Trophoblast cell (in vitro differentiated cells and primary cell): Measurements from ENCODE around the gene DYNLT2B.
"Not testable (repeated sequence)": the region's sequence is repeated elsewhere in the genome, so short reads cannot be mapped to it uniquely, and the experiment has no call there.

Experiments
- DNase-seq, 2 donors: peaks; one replicate each; pipeline ENCODE4 v3.0.0-alpha.2; 2016
- H2AFZ ChIP-seq: 2 replicates; pipeline ENCODE4 v1.6.1; 2013; ENCODE audit warnings: low read length, moderate library complexity, mild to moderate bottlenecking; ENCODE audit not compliant: insufficient read depth, poor library complexity
- H2AK5ac ChIP-seq: 2 replicates; pipeline ENCODE4 v1.6.1; 2013; ENCODE audit warnings: mild to moderate bottlenecking, low read length
- H2BK120ac ChIP-seq: 2 replicates; pipeline ENCODE4 v1.6.1; 2013; ENCODE audit warnings: low read length, mild to moderate bottlenecking, moderate library complexity; ENCODE audit not compliant: insufficient read depth, poor library complexity
- H2BK12ac ChIP-seq: 2 replicates; pipeline ENCODE4 v1.6.1; 2013; ENCODE audit warnings: mild to moderate bottlenecking, low read length, moderate library complexity
- H2BK5ac ChIP-seq: 2 replicates; pipeline ENCODE4 v1.6.1; 2013; ENCODE audit warnings: low read length, low read depth, moderate library complexity, mild to moderate bottlenecking; ENCODE audit not compliant: poor library complexity
- H3K14ac ChIP-seq: 2 replicates; pipeline ENCODE4 v1.6.1; 2013; ENCODE audit warnings: mild to moderate bottlenecking, low read length
- H3K18ac ChIP-seq: 2 replicates; pipeline ENCODE4 v1.6.1; 2013; ENCODE audit warnings: mild to moderate bottlenecking, low read length
- H3K23ac ChIP-seq: 2 replicates; pipeline ENCODE4 v1.6.1; 2013; ENCODE audit warnings: low read length
- H3K27ac ChIP-seq: 2 replicates; pipeline ENCODE4 v1.5.1; 2013; ENCODE audit warnings: low read depth, mild to moderate bottlenecking, inconsistent platforms, low read length, moderate library complexity
- H3K27me3 ChIP-seq: 2 replicates; pipeline ENCODE4 v1.6.1; 2013; ENCODE audit warnings: inconsistent platforms, mild to moderate bottlenecking, low read length, moderate library complexity; ENCODE audit not compliant: insufficient read depth
- H3K36me3 ChIP-seq, 2 experiments: 1 replicate in 1 of 2; 2 replicates in 1 of 2; pipeline ENCODE4 v1.6.1; 2013; ENCODE audit warnings: low read length in 2 of 2, mild to moderate bottlenecking in 2 of 2, moderate library complexity in 1 of 2; ENCODE audit not compliant: insufficient read depth in 2 of 2, control insufficient read depth in 1 of 2
- H3K4ac ChIP-seq: 2 replicates; pipeline ENCODE4 v1.6.1; 2013; ENCODE audit warnings: low read depth, mild to moderate bottlenecking, low read length, moderate library complexity
- H3K4me1 ChIP-seq, 2 experiments: 1 replicate in 1 of 2; 2 replicates in 1 of 2; pipeline ENCODE4 v1.6.1; 2013; ENCODE audit warnings: low read length in 2 of 2, mild to moderate bottlenecking in 2 of 2, moderate library complexity in 1 of 2; ENCODE audit not compliant: insufficient read depth in 2 of 2, control insufficient read depth in 1 of 2
- H3K4me2 ChIP-seq: 2 replicates; pipeline ENCODE4 v1.6.1; 2013; ENCODE audit warnings: inconsistent platforms, mild to moderate bottlenecking, low read length, moderate library complexity
- H3K4me3 ChIP-seq: 2 replicates; pipeline ENCODE4 v1.5.1; 2013; ENCODE audit warnings: mild to moderate bottlenecking, low read depth, low read length, inconsistent platforms
- H3K79me1 ChIP-seq: one replicate; pipeline ENCODE4 v1.6.1; 2013; ENCODE audit warnings: low read length
- H3K79me2 ChIP-seq: 2 replicates; pipeline ENCODE4 v1.6.1; 2013; ENCODE audit warnings: low read length, mild to moderate bottlenecking; ENCODE audit not compliant: control insufficient read depth, insufficient read depth, poor library complexity
- H3K9ac ChIP-seq: 2 replicates; pipeline ENCODE4 v1.6.1; 2013; ENCODE audit warnings: mild to moderate bottlenecking, low read length
- H3K9me3 ChIP-seq: 2 replicates; pipeline ENCODE4 v1.6.1; 2013; ENCODE audit warnings: low read depth, mild to moderate bottlenecking, control low read depth, inconsistent platforms, low read length; ENCODE audit not compliant: insufficient read depth
- H4K12ac ChIP-seq: 2 replicates; pipeline ENCODE4 v1.6.1; 2013; ENCODE audit warnings: low read depth, mild to moderate bottlenecking, low read length, moderate library complexity
- H4K8ac ChIP-seq: 2 replicates; pipeline ENCODE4 v1.6.1; 2013; ENCODE audit warnings: low read depth, mild to moderate bottlenecking, low read length, moderate library complexity
- H4K91ac ChIP-seq: one replicate; pipeline ENCODE4 v1.6.1; 2013; ENCODE audit warnings: low read depth, mild to moderate bottlenecking, low read length, moderate library complexity
- WGBS: extraction: QIAGEN DNeasy Blood & Tissue Kit; methylation state at CpG from one replicate; pipeline ENCODE4 v1.1.7; 2013; ENCODE audit warnings: missing lambda C conversion rate; ENCODE audit not compliant: insufficient read length, insufficient coverage; ENCODE audit errors: extremely low coverage; 5-methylcytosine and 5-hydroxymethylcytosine counted together

Gene DYNLT2B

DNA sequence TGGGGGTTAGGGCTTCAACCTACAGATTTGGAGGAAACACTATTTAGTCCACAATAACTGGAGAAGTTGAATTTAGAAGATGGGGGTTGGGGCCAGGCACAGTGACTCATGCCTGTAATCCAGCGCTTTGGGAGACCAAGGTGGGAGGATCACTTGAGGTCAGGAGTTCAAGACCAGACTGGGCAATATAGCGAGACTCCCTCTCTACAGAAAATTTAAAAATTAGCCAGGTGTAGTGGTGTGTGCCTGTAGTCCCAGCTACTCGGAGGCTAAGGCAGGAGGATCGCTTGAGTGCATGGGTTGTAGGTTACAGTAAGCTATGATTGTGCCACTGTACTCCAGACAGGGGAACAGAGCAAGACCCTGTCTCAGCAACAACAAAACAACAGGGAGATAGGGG is 5.0 kb upstream of the DYNLT2B start:
- no peaks in the 10 kb centered on the region for H3K36me3 ChIP-seq
- no CpG with 5 or more reads among the region's 4 CpGs for WGBS
- no peak overlapping the region for H3K4ac ChIP-seq
- H3K9ac ChIP-seq: no peak overlapping the region
- no peak overlapping the region for H4K8ac ChIP-seq
- H4K12ac ChIP-seq: no peak overlapping the region
- peaks cover 5% of the 10 kb centered on the region for H3K79me1 ChIP-seq
- no peak overlapping the region for H2BK5ac ChIP-seq
- no peak overlapping the region for H3K23ac ChIP-seq
- H3K9me3 ChIP-seq: peaks cover 2% of the 10 kb centered on the region
- H3K79me2 ChIP-seq: no peaks in the 10 kb centered on the region
- H3K14ac ChIP-seq: no peak overlapping the region
- no peak overlapping the region for H3K18ac ChIP-seq
- no peak overlapping the region for H2AK5ac ChIP-seq
- no peak for DNase-seq
- peaks cover 0 to 6% of the 10 kb centered on the region in 2 experiments for H3K4me1 ChIP-seq
- H3K4me3 ChIP-seq: no peak overlapping the region
- no peak overlapping the region for H2BK12ac ChIP-seq
- no peak overlapping the region for H4K91ac ChIP-seq
- no peak overlapping the region for H2AFZ ChIP-seq
- H3K4me2 ChIP-seq: no peak overlapping the region
- H3K27ac ChIP-seq: no peak overlapping the region
- no peak overlapping the region for H2BK120ac ChIP-seq
- no peaks in the 10 kb centered on the region for H3K27me3 ChIP-seq

DNA sequence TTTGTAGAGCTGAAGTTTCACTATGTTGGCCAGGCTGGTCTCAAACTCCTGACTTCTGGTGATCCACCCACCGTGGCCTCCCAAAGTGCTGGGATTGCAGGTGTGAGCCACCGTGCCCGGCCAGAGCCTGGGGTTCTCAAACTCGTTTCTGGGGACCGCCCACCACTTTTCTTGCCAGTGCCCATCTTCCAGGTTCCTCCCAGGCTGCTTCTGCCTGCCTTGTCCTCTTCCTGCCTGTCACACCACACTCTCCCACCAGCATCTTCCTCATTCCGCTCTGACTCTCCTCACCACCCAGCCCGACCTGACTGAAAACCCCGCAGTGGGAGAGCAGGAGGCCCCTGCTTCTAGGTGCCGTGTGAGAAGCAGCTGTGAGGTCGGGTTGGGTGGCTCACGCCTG is 3.1 kb upstream of the DYNLT2B start:
- Histone ChIP-seq H4K91ac (no peak overlapping the region), H3K14ac (no peak overlapping the region), H3K4me1 (peaks cover 0 to 2% of the 10 kb centered on the region in 2 experiments), H4K8ac (no peak overlapping the region), H3K23ac (no peak overlapping the region), H3K4ac (no peak overlapping the region), H2AK5ac (no peak overlapping the region), H2BK12ac (no peak overlapping the region), H2AFZ (no peak overlapping the region), H3K79me1 (peaks cover 13% of the 10 kb centered on the region), H3K27me3 (no peaks in the 10 kb centered on the region), H3K18ac (no peak overlapping the region), H3K4me3 (no peak overlapping the region), H4K12ac (no peak overlapping the region), H2BK120ac (no peak overlapping the region), H3K79me2 (peaks cover 4% of the 10 kb centered on the region), H3K9me3 (peaks cover 2% of the 10 kb centered on the region), H3K4me2 (no peak overlapping the region), H3K27ac (no peak overlapping the region), H3K9ac (no peak overlapping the region), H3K36me3 (no peaks in the 10 kb centered on the region), H2BK5ac (no peak overlapping the region)
- no CpG with 5 or more reads among the region's 11 CpGs for WGBS
- DNase-seq: no peak

DNA sequence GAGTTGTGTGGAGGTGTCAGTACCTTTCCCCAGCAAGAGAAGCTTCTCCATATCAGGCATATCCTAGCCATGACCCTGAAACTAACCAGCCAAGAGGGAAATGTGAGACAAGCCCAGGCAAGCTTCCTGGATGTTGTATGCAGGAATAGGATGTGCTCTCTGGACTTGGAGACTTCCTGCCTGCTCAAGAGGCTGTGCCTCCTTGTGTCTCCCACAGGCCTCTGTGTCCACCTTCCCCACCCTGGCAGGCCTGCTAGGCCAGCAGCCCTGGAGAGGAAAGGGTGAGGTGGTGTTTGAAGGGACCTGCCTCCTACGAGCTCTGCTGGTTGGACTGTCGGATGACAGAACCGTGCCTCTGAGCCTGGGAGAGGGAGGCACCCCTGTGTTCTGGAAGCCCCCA is 2.1 kb upstream of the DYNLT2B start:
- peak overlapping the region; percentile 51 for H2BK12ac ChIP-seq
- peak overlapping the region; percentile 36 for H3K18ac ChIP-seq
- peaks cover 2% of the 10 kb centered on the region for H3K9me3 ChIP-seq
- no peaks in the 10 kb centered on the region for H3K36me3 ChIP-seq
- peaks cover 0 to 2% of the 10 kb centered on the region in 2 experiments for H3K4me1 ChIP-seq
- peak overlapping the region; percentile 1 for H3K4ac ChIP-seq
- peak overlapping the region; percentile 74 for H2BK5ac ChIP-seq
- peak overlapping the region; percentile 86 for H4K91ac ChIP-seq
- H3K14ac ChIP-seq: peak overlapping the region; percentile 19
- H2BK120ac ChIP-seq: peak overlapping the region; percentile 70
- H2AFZ ChIP-seq: no peak overlapping the region
- peak overlapping the region; percentile 83 for H4K12ac ChIP-seq
- no peaks in the 10 kb centered on the region for H3K27me3 ChIP-seq
- H3K27ac ChIP-seq: no peak overlapping the region
- no CpG with 5 or more reads among the region's 3 CpGs for WGBS
- peaks cover 13% of the 10 kb centered on the region for H3K79me1 ChIP-seq
- peaks cover 4% of the 10 kb centered on the region for H3K79me2 ChIP-seq
- no peak for DNase-seq
- H3K4me2 ChIP-seq: no peak overlapping the region
- no peak overlapping the region for H3K23ac ChIP-seq
- peak overlapping the region; percentile 70 for H4K8ac ChIP-seq
- H3K4me3 ChIP-seq: no peak overlapping the region
- H2AK5ac ChIP-seq: peak overlapping the region; percentile 96
- no peak overlapping the region for H3K9ac ChIP-seq

DNA sequence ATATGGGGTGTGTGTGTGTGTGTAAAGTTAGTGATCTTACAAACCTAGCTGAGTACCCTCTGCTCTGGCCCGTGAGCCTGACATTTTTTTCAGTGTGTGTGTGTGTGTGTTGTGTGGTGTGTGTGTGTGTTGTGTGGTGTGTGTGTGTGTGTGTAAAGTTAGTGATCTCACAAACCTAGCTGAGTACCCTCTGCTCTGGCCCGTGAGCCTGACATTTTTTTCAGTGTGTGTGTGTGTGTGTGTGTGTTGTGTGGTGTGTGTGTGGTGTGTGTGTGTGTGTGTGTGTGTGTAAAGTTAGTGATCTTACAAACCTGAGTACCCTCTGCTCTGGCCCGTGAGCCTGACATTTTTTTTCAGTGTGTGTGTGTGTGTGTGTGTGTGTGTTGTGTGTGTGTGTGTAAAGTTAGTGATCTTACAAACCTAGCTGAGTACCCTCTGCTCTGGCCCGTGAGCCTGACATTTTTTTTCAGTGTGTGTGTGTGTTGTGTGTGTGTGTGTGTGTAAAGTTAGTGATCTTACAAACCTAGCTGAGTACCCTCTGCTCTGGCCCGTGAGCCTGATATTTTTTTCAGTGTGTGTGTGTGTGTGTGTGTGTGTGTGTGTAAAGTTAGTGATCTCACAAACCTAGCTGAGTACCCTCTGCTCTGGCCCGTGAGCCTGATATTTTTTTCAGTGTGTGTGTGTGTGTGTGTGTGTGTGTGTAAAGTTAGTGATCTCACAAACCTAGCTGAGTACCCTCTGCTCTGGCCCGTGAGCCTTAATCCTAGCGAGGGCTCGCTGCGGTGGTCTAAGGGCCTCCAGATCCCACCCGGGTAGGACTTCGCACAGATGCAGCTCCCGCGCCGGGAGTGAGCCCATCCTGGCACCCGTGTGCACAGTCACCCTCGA is 997 bp downstream of the DYNLT2B start:
- not testable (repeated sequence) for H2AK5ac ChIP-seq, H3K36me3 ChIP-seq, H2BK12ac ChIP-seq, H3K23ac ChIP-seq, DNase-seq, H3K4me1 ChIP-seq, H3K27me3 ChIP-seq, H3K9me3 ChIP-seq, H3K79me2 ChIP-seq
- peak overlapping the region; percentile 13 for H3K18ac ChIP-seq
- H2AFZ ChIP-seq: peak overlapping the region; percentile 46
- H4K91ac ChIP-seq: peak overlapping the region; percentile 22
- H2BK5ac ChIP-seq: peak overlapping the region; percentile 48
- H3K4me3 ChIP-seq: peak overlapping the region; percentile 93
- peak overlapping the region; percentile 54 for H3K14ac ChIP-seq
- peak overlapping the region; percentile 89 for H3K9ac ChIP-seq
- peak overlapping the region; percentile 84 for H3K4me2 ChIP-seq
- WGBS: no CpG with 5 or more reads among the region's 17 CpGs
- peak overlapping the region; percentile 3 for H4K12ac ChIP-seq
- peak overlapping the region; percentile 50 for H3K27ac ChIP-seq
- H3K79me1 ChIP-seq: peaks cover 13% of the 10 kb centered on the region
- peak overlapping the region; percentile 46 for H3K4ac ChIP-seq
- peak overlapping the region; percentile 70 for H4K8ac ChIP-seq
- H2BK120ac ChIP-seq: peak overlapping the region; percentile 35
